H1 (cell line): Measurements from ENCODE around the gene ZNF334. TPM values are rescaled to one million over a fixed set of nuclear protein-coding genes. Genes with fewer than 3 reads are reported as not detected.
A peak's percentile ranks its signal among the peaks of the same experiment; 100 is the strongest.

Experiments used
- CTCF ChIA-PET: fragments of 300-600 bp; sonication (Branson Sonifier 250); formaldehyde crosslinking; loops from one replicate; lab custom pipeline; 2021; ENCODE audit not compliant: partially characterized antibody; lab: Charles Lee
- POLR2A ChIA-PET: fragments of 300-600 bp; sonication (Branson Sonifier 250); formaldehyde crosslinking; loops from one replicate; lab custom pipeline; 2021; ENCODE audit warnings: inconsistent platforms; ENCODE audit not compliant: partially characterized antibody; lab: Charles Lee
- DNase-seq, 2 experiments: peaks; one replicate each; pipeline versions ENCODE4 v3.0.0 to v3.0.0-alpha.2; 2010 to 2022; ENCODE audit warnings: low spot score in 2 of 2, low read depth in 1 of 2, mixed read lengths in 1 of 2
- FAIRE-seq: peaks from 2 replicates; lab custom pipeline; 2011; peaks lifted over from hg19 to GRCh38; lab: Jason Lieb, UNC
- H2AFZ ChIP-seq: 2 replicates; pipeline ENCODE4 v1.8.1; 2012; ENCODE audit warnings: low read length, inconsistent platforms
- H2AK5ac ChIP-seq: 2 replicates; pipeline ENCODE4 v1.6.1; 2013; ENCODE audit warnings: low read depth, low read length
- H2BK120ac ChIP-seq: replicated peaks from 2 replicates; pipeline ENCODE3; 2013; ENCODE audit warnings: low read depth, low read length, inconsistent platforms
- H2BK12ac ChIP-seq: 2 replicates; pipeline ENCODE4 v1.6.1; 2013; ENCODE audit warnings: low read depth, low read length
- H2BK15ac ChIP-seq: 2 replicates; pipeline ENCODE4 v1.6.1; 2013; ENCODE audit warnings: low read length
- H2BK20ac ChIP-seq: 2 replicates; pipeline ENCODE4 v1.6.1; 2013; ENCODE audit warnings: low read length
- H2BK5ac ChIP-seq: 2 replicates; pipeline ENCODE4 v1.6.1; 2013; ENCODE audit warnings: low read depth, low read length
- H3K14ac ChIP-seq: 2 replicates; pipeline ENCODE4 v1.6.1; 2013; ENCODE audit warnings: inconsistent platforms; ENCODE audit not compliant: insufficient read length
- H3K18ac ChIP-seq: 2 replicates; pipeline ENCODE4 v1.6.1; 2013; ENCODE audit warnings: low read length; ENCODE audit errors: extremely low read depth
- H3K23ac ChIP-seq: 2 replicates; pipeline ENCODE4 v1.6.1; 2013; ENCODE audit warnings: inconsistent platforms; ENCODE audit not compliant: insufficient read length
- H3K23me2 ChIP-seq: 2 replicates; pipeline ENCODE4 v1.6.1; 2013; ENCODE audit warnings: low read depth, low read length
- H3K27ac ChIP-seq: 2 replicates; pipeline ENCODE4 v1.6.1; 2011; ENCODE audit warnings: low read depth, low read length, inconsistent platforms
- H3K27me3 ChIP-seq, 4 experiments: replicated peaks in 1 of 4; 1 replicate in 1 of 4; 2 replicates in 3 of 4; pipeline versions ENCODE4 v1.6.1 to v1.8.1; 2011 to 2013; ENCODE audit warnings: low read length in 3 of 4, mild to moderate bottlenecking in 3 of 4, inconsistent platforms in 2 of 4, mixed read lengths in 2 of 4, moderate library complexity in 1 of 4; ENCODE audit not compliant: control insufficient read depth in 3 of 4, insufficient read depth in 3 of 4; ENCODE audit errors: extremely low read depth in 1 of 4
- H3K36me3 ChIP-seq, 4 experiments: 2 replicates each; pipeline versions ENCODE4 v1.6.1 to v1.8.1; 2011 to 2013; ENCODE audit warnings: mild to moderate bottlenecking in 4 of 4, low read length in 3 of 4, moderate library complexity in 2 of 4, control low read depth in 1 of 4, inconsistent platforms in 1 of 4; ENCODE audit not compliant: insufficient read depth in 4 of 4, control insufficient read depth in 2 of 4
- H3K4ac ChIP-seq: replicated peaks from 2 replicates; pipeline ENCODE3; 2013; ENCODE audit warnings: low read length, low read depth, mixed read lengths, inconsistent platforms; ENCODE audit not compliant: insufficient read length
- H3K4me1 ChIP-seq, 4 experiments: replicated peaks in 1 of 4; 1 replicate in 1 of 4; 2 replicates in 3 of 4; pipeline versions ENCODE4 v1.6.1 to v1.8.1; 2011 to 2013; ENCODE audit warnings: low read length in 3 of 4, inconsistent platforms in 2 of 4, mixed read lengths in 1 of 4; ENCODE audit not compliant: insufficient read depth in 4 of 4, control insufficient read depth in 3 of 4
- H3K4me2 ChIP-seq, 2 experiments: 2 replicates each; pipeline versions ENCODE4 v1.6.1 to v1.8.1; 2011 to 2013; ENCODE audit warnings: low read depth in 2 of 2, low read length in 2 of 2, control low read depth in 1 of 2, inconsistent platforms in 1 of 2, mild to moderate bottlenecking in 1 of 2; ENCODE audit not compliant: insufficient read depth in 1 of 2
- H3K4me3 ChIP-seq, 4 experiments: fragments of 200-600, 300-600 bp in 1 of 4; sonication (generic), shearing (Covaris generic), sonication (Bioruptor Twin) in 1 of 4; 2 replicates each; pipeline versions ENCODE4 v1.5.1 to v1.8.1; 2011 to 2016; ENCODE audit warnings: low read length in 4 of 4, low read depth in 3 of 4, control low read depth in 2 of 4, inconsistent platforms in 2 of 4, mild to moderate bottlenecking in 2 of 4, mixed read lengths in 1 of 4, moderate library complexity in 1 of 4; ENCODE audit not compliant: insufficient read depth in 2 of 4; ENCODE audit errors: extremely low read depth in 1 of 4
- H3K56ac ChIP-seq: replicated peaks from 2 replicates; pipeline ENCODE3; 2013; ENCODE audit warnings: low read depth, mild to moderate bottlenecking, mixed read lengths, low read length, inconsistent platforms; ENCODE audit not compliant: insufficient read length
- H3K79me1 ChIP-seq: 2 replicates; pipeline ENCODE4 v1.6.1; 2013; ENCODE audit warnings: low read depth, low read length, control low read depth
- H3K79me2 ChIP-seq, 2 experiments: 2 replicates each; pipeline versions ENCODE4 v1.6.1 to v1.8.1; 2012 to 2013; ENCODE audit warnings: low read length in 2 of 2, mild to moderate bottlenecking in 2 of 2, inconsistent platforms in 1 of 2; ENCODE audit not compliant: insufficient read depth in 2 of 2, control insufficient read depth in 1 of 2
- H3K9ac ChIP-seq, 4 experiments: replicated peaks in 1 of 4; 1 replicate in 1 of 4; 2 replicates in 3 of 4; pipeline versions ENCODE4 v1.6.1 to v1.8.1; 2011 to 2013; ENCODE audit warnings: low read depth in 3 of 4, low read length in 3 of 4, control low read depth in 2 of 4, mild to moderate bottlenecking in 2 of 4, moderate library complexity in 2 of 4, inconsistent platforms in 1 of 4; ENCODE audit errors: extremely low read depth in 1 of 4
- H3K9me3 ChIP-seq, 2 experiments: 2 replicates each; pipeline versions ENCODE4 v1.6.1 to v1.8.1; 2012 to 2013; ENCODE audit warnings: mild to moderate bottlenecking in 2 of 2, moderate library complexity in 2 of 2, control low read depth in 1 of 2, inconsistent platforms in 1 of 2, low read depth in 1 of 2, low read length in 1 of 2, mixed read lengths in 1 of 2; ENCODE audit not compliant: insufficient read depth in 2 of 2
- H4K20me1 ChIP-seq, 2 experiments: replicated peaks in 1 of 2; 2 replicates each; pipeline versions ENCODE3 to v1.8.1; 2011 to 2013; ENCODE audit warnings: inconsistent platforms in 2 of 2, low read length in 2 of 2, mild to moderate bottlenecking in 1 of 2; ENCODE audit not compliant: insufficient read depth in 2 of 2, control insufficient read depth in 1 of 2
- H4K5ac ChIP-seq: 2 replicates; pipeline ENCODE4 v1.6.1; 2013; ENCODE audit warnings: low read length, low read depth, mixed read lengths, inconsistent platforms; ENCODE audit not compliant: insufficient read length
- H4K8ac ChIP-seq: 2 replicates; pipeline ENCODE4 v1.8.0; 2013; ENCODE audit warnings: mild to moderate bottlenecking, moderate library complexity, low read length, inconsistent platforms; ENCODE audit not compliant: insufficient read depth; ENCODE audit errors: extremely low read depth
- H4K91ac ChIP-seq: replicated peaks from 2 replicates; pipeline ENCODE3; 2013; ENCODE audit warnings: low read length, mixed read lengths, inconsistent platforms; ENCODE audit not compliant: insufficient read length
- BRCA1 ChIP-seq: IDR thresholded peaks from 2 replicates; pipeline ENCODE4 v1.6.1; 2012; ENCODE audit warnings: low read depth, low read length, improper control_type of control experiment
- CBX8 ChIP-seq: fragments of 300-800, 300-1000 bp; sonication (generic); IDR thresholded peaks from 2 replicates; pipeline ENCODE4 v1.7.1; 2016; ENCODE audit warnings: low read depth, low read length, borderline replicate concordance
- POLR2A ChIP-seq, 2 experiments: IDR thresholded peaks; 1 replicate in 1 of 2; 2 replicates in 1 of 2; pipeline ENCODE4 v1.6.1; 2011; ENCODE audit warnings: low read depth in 2 of 2, low read length in 2 of 2, mild to moderate bottlenecking in 2 of 2; ENCODE audit errors: control extremely low read depth in 1 of 2
- TAF1 ChIP-seq: IDR thresholded peaks from 2 replicates; pipeline ENCODE4 v1.6.1; 2011; ENCODE audit warnings: mild to moderate bottlenecking, low read depth, low read length
- whole genome bisulfite sequencing, 2 experiments: shearing (Covaris generic) in 1 of 2; methylation state at CpG; one replicate each; pipeline versions ENCODE4 v1.1.6 to v1.1.7; 2013 to 2015; ENCODE audit warnings: low lambda C conversion rate in 2 of 2, mixed read lengths in 2 of 2, inconsistent platforms in 1 of 2, low coverage in 1 of 2, missing lambda C conversion rate in 1 of 2; ENCODE audit not compliant: insufficient replicate concordance in 2 of 2, insufficient coverage in 1 of 2, insufficient read length in 1 of 2; ENCODE audit errors: extremely low coverage in 1 of 2, missing lambda C conversion rate in 1 of 2; 5-methylcytosine and 5-hydroxymethylcytosine counted together
- polyA plus RNA-seq, 7 experiments: library from polyadenylated mRNA; depleted of rRNA in 3 of 7; stranded (reverse) in 5 of 7; unstranded in 2 of 7; fragments of >200 nt in 5 of 7; fragments of 200-250 nt in 2 of 7; gene quantifications; 1 replicate in 5 of 7; 2 replicates in 1 of 7; 4 replicates in 1 of 7; pipeline versions ENCODE4 v1.2.1 to v1.2.3, GENCODE V29; 2011 to 2013; ENCODE audit warnings: missing spikeins in 2 of 7, mixed read lengths in 2 of 7
- total RNA-seq: library from RNA; stranded (reverse); fragmentation: NEBNext Ultra II Directional; extraction: Animal tissue kit (Norgen Biotek cat#: 25700); gene quantifications from 2 replicates; pipeline ENCODE4 v1.2.1, GENCODE V29; 2021

The ZNF334 gene
- total and polyA plus RNA-seq, 2 of the 8 experiments (the other 6 are each of a cell fraction or from before 2014, with no cell fraction given): 8.8 to 17.8 TPM

- Histone ChIP-seq H3K79me1 (no peaks in the 10 kb centered on the region; the same call in 1 of the 2 replicates), H2AK5ac (no peak overlapping the region), H2BK120ac (no peak overlapping the region), H2BK12ac (peak overlapping the region; percentile 55; the same call in 1 of the 2 replicates), H2BK5ac (peak overlapping the region; percentile 48; the same call in 1 of the 2 replicates), H3K18ac (no peak overlapping the region), H3K23ac (no peak overlapping the region), H3K4me2 (peak overlapping the region; percentile 24 to 41; a peak in 2 of 4 replicates), H3K23me2 (no peaks in the 10 kb centered on the region), H3K27ac (no peak overlapping the region), H4K8ac (no peak overlapping the region), H3K79me2 (no peaks in the 10 kb centered on the region), H4K5ac (no peak overlapping the region), H4K20me1 (no peaks in the 10 kb centered on the region), H3K14ac (no peak overlapping the region), H2AFZ (no peak overlapping the region)
- POLR2A ChIA-PET: interaction anchor here (0.6 to 1.2 kb wide), 6 partner anchors 10 to 40 kb away, joined by 3 to 7 read pairs (median 3); no protein-coding TSS in a partner anchor
- 91% methylated on average over 4 of the region's 4 CpGs; no CpG with 5 or more reads in 1 of the 2 experiments for WGBS, 2 experiments
- CTCF ChIA-PET: interaction anchor here (0.8 to 3.7 kb wide), 6 partner anchors 9 to 94 kb away, joined by 3 to 14 read pairs (median 4); no protein-coding TSS in a partner anchor
- TF ChIP-seq BRCA1 (no peak), CBX8 (no peak), TAF1 (no peak), POLR2A (IDR thresholded peaks at IDR 0.05; ENCODE audit: control extremely low read depth in 1 of 2, low read depth in 2 of 2, low read length in 2 of 2) (no peak)
- TF ChIP-seq, all 59 proteins: peak for 0
- FAIRE-seq (no peak), DNase-seq (no peak)
- Histone ChIP-seq H3K4ac (no peak overlapping the region), H3K27me3 (no peaks in the 10 kb centered on the region), H2BK20ac (no peak overlapping the region), H3K56ac (no peak overlapping the region), H3K9me3 (no peaks in the 10 kb centered on the region), H3K4me1 (peaks cover 13 to 32% (median 22%) of the 10 kb centered on the region in 4 experiments), H4K91ac (peak overlapping the region; percentile 36), H3K9ac (no peak overlapping the region), H2BK15ac (no peak overlapping the region), H3K36me3 (no peaks in the 10 kb centered on the region), H3K4me3 (no peak overlapping the region)
Measured at GRCh38 chr20:46555370-46555956, 42.1 kb upstream of the ZNF334 start.
